H9 (cell line): ENCODE results near the gene TUG1. TPM values are rescaled to one million over a fixed set of nuclear protein-coding genes. Genes with fewer than 3 reads are reported as not detected.

Experiments used
- DNase-seq: peaks from one replicate; pipeline ENCODE4 v3.0.0-alpha.2; 2017
- H2AFZ ChIP-seq: one replicate; pipeline ENCODE4 v1.6.1; 2013; ENCODE audit warnings: mild to moderate bottlenecking, low read length, control low read depth, moderate library complexity
- H2AK5ac ChIP-seq: 2 replicates; pipeline ENCODE4 v1.6.1; 2013; ENCODE audit warnings: low read length, control low read depth, mixed read lengths; ENCODE audit not compliant: insufficient read length
- H2BK120ac ChIP-seq: one replicate; pipeline ENCODE4 v1.6.1; 2013; ENCODE audit warnings: low read depth, mild to moderate bottlenecking, low read length, control low read depth, inconsistent platforms; ENCODE audit not compliant: poor library complexity, severe bottlenecking
- H2BK12ac ChIP-seq: 2 replicates; pipeline ENCODE4 v1.6.1; 2013; ENCODE audit warnings: low read length, control low read depth, mixed read lengths, low read depth; ENCODE audit not compliant: insufficient read length
- H2BK15ac ChIP-seq: 2 replicates; pipeline ENCODE4 v1.6.1; 2013; ENCODE audit warnings: low read depth, low read length, control low read depth
- H2BK20ac ChIP-seq: one replicate; pipeline ENCODE4 v1.6.1; 2013; ENCODE audit warnings: low read depth, mild to moderate bottlenecking, low read length, control low read depth, inconsistent platforms; ENCODE audit not compliant: poor library complexity, severe bottlenecking
- H2BK5ac ChIP-seq: 2 replicates; pipeline ENCODE4 v1.6.1; 2013; ENCODE audit warnings: low read length, control low read depth, mixed read lengths; ENCODE audit not compliant: insufficient read length
- H3K14ac ChIP-seq: 2 replicates; pipeline ENCODE4 v1.6.1; 2013; ENCODE audit warnings: low read length, control low read depth; ENCODE audit not compliant: insufficient read depth
- H3K18ac ChIP-seq: 2 replicates; pipeline ENCODE4 v1.6.1; 2013; ENCODE audit warnings: low read depth, mild to moderate bottlenecking, mixed read lengths, low read length, control low read depth; ENCODE audit not compliant: insufficient read length
- H3K23ac ChIP-seq: 2 replicates; pipeline ENCODE4 v1.6.1; 2013; ENCODE audit warnings: low read length, control low read depth, mixed read lengths, low read depth; ENCODE audit not compliant: insufficient read length
- H3K23me2 ChIP-seq: 2 replicates; pipeline ENCODE4 v1.6.1; 2013; ENCODE audit warnings: low read depth, mild to moderate bottlenecking, mixed read lengths, low read length, control low read depth; ENCODE audit not compliant: insufficient read length, poor library complexity, severe bottlenecking
- H3K27ac ChIP-seq: 2 replicates; pipeline ENCODE4 v1.5.1; 2013; ENCODE audit warnings: low read length, control low read depth, mixed read lengths, low read depth; ENCODE audit not compliant: insufficient read length
- H3K27me3 ChIP-seq: 2 replicates; pipeline ENCODE4 v1.6.1; 2013; ENCODE audit warnings: low read length, control low read depth, inconsistent platforms; ENCODE audit not compliant: insufficient read depth
- H3K4ac ChIP-seq: 2 replicates; pipeline ENCODE4 v1.6.1; 2013; ENCODE audit warnings: low read depth, mild to moderate bottlenecking, control low read depth, inconsistent platforms, low read length, moderate library complexity
- H3K4me1 ChIP-seq: 2 replicates; pipeline ENCODE4 v1.6.1; 2013; ENCODE audit warnings: low read length, control low read depth, inconsistent platforms; ENCODE audit not compliant: insufficient read depth
- H3K4me2 ChIP-seq: 2 replicates; pipeline ENCODE4 v1.6.1; 2013; ENCODE audit warnings: low read length, control low read depth, mixed read lengths; ENCODE audit not compliant: insufficient read length, insufficient read depth
- H3K56ac ChIP-seq: 2 replicates; pipeline ENCODE4 v1.6.1; 2013; ENCODE audit warnings: low read depth, mild to moderate bottlenecking, mixed read lengths, low read length, control low read depth; ENCODE audit not compliant: insufficient read length
- H3K79me1 ChIP-seq: 2 replicates; pipeline ENCODE4 v1.6.1; 2013; ENCODE audit warnings: low read depth, mild to moderate bottlenecking, moderate library complexity, low read length, control low read depth, inconsistent platforms; ENCODE audit not compliant: insufficient read depth, poor library complexity, severe bottlenecking
- H3K79me2 ChIP-seq: 2 replicates; pipeline ENCODE4 v1.6.1; 2013; ENCODE audit warnings: low read length, control low read depth, inconsistent platforms; ENCODE audit not compliant: insufficient read depth
- H3K9ac ChIP-seq: 2 replicates; pipeline ENCODE4 v1.6.1; 2013; ENCODE audit warnings: low read length, control low read depth, mixed read lengths; ENCODE audit not compliant: insufficient read length; ENCODE audit errors: extremely low read depth
- H3K9me3 ChIP-seq: one replicate; pipeline ENCODE4 v1.6.1; 2013; ENCODE audit warnings: low read depth, low read length, inconsistent platforms; ENCODE audit not compliant: control insufficient read depth
- H3T11ph ChIP-seq: one replicate; pipeline ENCODE4 v1.6.1; 2013; ENCODE audit warnings: mild to moderate bottlenecking, low read length, control low read depth, inconsistent platforms
- H4K20me1 ChIP-seq: one replicate; pipeline ENCODE4 v1.6.1; 2013; ENCODE audit not compliant: control insufficient read depth, insufficient read length, insufficient read depth
- H4K5ac ChIP-seq: 2 replicates; pipeline ENCODE4 v1.6.1; 2013; ENCODE audit warnings: low read depth, mild to moderate bottlenecking, mixed read lengths, low read length, control low read depth; ENCODE audit not compliant: insufficient read length
- H4K8ac ChIP-seq: replicated peaks from 2 replicates; pipeline ENCODE4 v1.6.1; 2013; ENCODE audit warnings: low read length, control low read depth, mixed read lengths, low read depth; ENCODE audit not compliant: insufficient read length
- H4K91ac ChIP-seq: 2 replicates; pipeline ENCODE4 v1.6.1; 2013; ENCODE audit warnings: low read depth, mild to moderate bottlenecking, moderate library complexity, mixed read lengths, low read length, control low read depth; ENCODE audit not compliant: insufficient read length
- H3K27ac Mint-ChIP-seq, 3 experiments: 2 replicates in 2 of 3; 3 replicates in 1 of 3; pipeline ENCODE4 v1.8.0; 2020 to 2021; ENCODE audit warnings: mixed read lengths in 3 of 3, mild to moderate bottlenecking in 1 of 3, moderate library complexity in 1 of 3
- H3K27me3 Mint-ChIP-seq: 2 replicates; pipeline ENCODE4 v1.8.0; 2021; ENCODE audit warnings: low read depth, mild to moderate bottlenecking, moderate library complexity, mixed read lengths
- H3K36me3 Mint-ChIP-seq, 3 experiments: 2 replicates in 2 of 3; 3 replicates in 1 of 3; pipeline ENCODE4 v1.8.0; 2020 to 2021; ENCODE audit warnings: low read depth in 3 of 3, mixed read lengths in 3 of 3; ENCODE audit not compliant: insufficient read depth in 1 of 3
- H3K4me1 Mint-ChIP-seq, 2 experiments: 2 replicates each; pipeline ENCODE4 v1.8.0; 2020; ENCODE audit warnings: mixed read lengths in 2 of 2
- H3K4me3 Mint-ChIP-seq, 2 experiments: 2 replicates in 1 of 2; 3 replicates in 1 of 2; pipeline ENCODE4 v1.8.0; 2020 to 2021; ENCODE audit warnings: mild to moderate bottlenecking in 2 of 2, mixed read lengths in 2 of 2, moderate library complexity in 1 of 2
- H3K9me3 Mint-ChIP-seq, 2 experiments: 2 replicates in 1 of 2; 3 replicates in 1 of 2; pipeline ENCODE4 v1.8.0; 2020; ENCODE audit warnings: mild to moderate bottlenecking in 2 of 2, mixed read lengths in 2 of 2, moderate library complexity in 1 of 2
- WGBS: extraction: QIAGEN DNeasy Blood & Tissue Kit; methylation state at CpG from one replicate; pipeline ENCODE4 v1.1.7; 2013; ENCODE audit warnings: missing lambda C conversion rate, low lambda C conversion rate, mixed read lengths; ENCODE audit not compliant: insufficient read length; ENCODE audit errors: extremely low coverage; 5-methylcytosine and 5-hydroxymethylcytosine counted together
- long read RNA-seq: library from polyadenylated mRNA; unstranded; transcript quantifications from one replicate; pipeline ENCODE4 v2.0.0, GENCODE V29; 2020
- total RNA-seq: library from RNA; stranded (reverse); gene quantifications from 2 replicates; pipeline ENCODE4 v1.2.1, GENCODE V29; 2021
- TF ChIP-seq, protein P1 (sequence below): fragments of 200-600 bp; sonication (generic); conservative IDR thresholded peaks from 3 replicates; pipeline ENCODE4 v1.8.0; 2021; ENCODE audit warnings: antibody characterized with exemption, mild to moderate bottlenecking

Gene TUG1
- total RNA-seq: 95.5 and 99.6 TPM in 2 replicates
- long read RNA-seq, full-length matches to known transcripts: 26 of 79 reads
- long read RNA-seq, partial matches to known transcripts: 0 of 79 reads
- long read RNA-seq, other reads (novel, unspliced or antisense): 53 of 79 reads

GRCh38 chr22:30968924-30969531 is at the start of gene TUG1:
Gene TUG1 (plus strand): TSS chr22:30969265.
- Mint-ChIP-seq H3K4me3 (peak within 1 kb of the TSS; percentile 87 to 92), H3K27me3 (peaks cover 8% of the 10 kb centered on the region), H3K27ac (peak within 1 kb of the TSS; percentile 90 to 98 (median 97); a peak in 6 of 7 replicates), H3K4me1 (peaks cover 34 to 54% of the 10 kb centered on the region in 2 experiments), H3K36me3 (peaks cover 59 to 67% (median 65%) of the 10 kb centered on the region in 3 experiments), H3K9me3 (peaks cover 36 to 47% of the 10 kb centered on the region in 2 experiments)
- no peak within 1 kb of the TSS for H3K56ac ChIP-seq
- H3T11ph ChIP-seq: peak within 1 kb of the TSS; percentile 12
- no peak within 1 kb of the TSS for H2AFZ ChIP-seq
- H3K27ac ChIP-seq: peak within 1 kb of the TSS; percentile 18
- H4K20me1 ChIP-seq: no peaks in the 10 kb centered on the region
- no peak within 1 kb of the TSS for H4K8ac ChIP-seq
- no peak within 1 kb of the TSS for H2BK12ac ChIP-seq
- H3K27me3 ChIP-seq: no peaks in the 10 kb centered on the region
- TF ChIP-seq, protein P1, sequence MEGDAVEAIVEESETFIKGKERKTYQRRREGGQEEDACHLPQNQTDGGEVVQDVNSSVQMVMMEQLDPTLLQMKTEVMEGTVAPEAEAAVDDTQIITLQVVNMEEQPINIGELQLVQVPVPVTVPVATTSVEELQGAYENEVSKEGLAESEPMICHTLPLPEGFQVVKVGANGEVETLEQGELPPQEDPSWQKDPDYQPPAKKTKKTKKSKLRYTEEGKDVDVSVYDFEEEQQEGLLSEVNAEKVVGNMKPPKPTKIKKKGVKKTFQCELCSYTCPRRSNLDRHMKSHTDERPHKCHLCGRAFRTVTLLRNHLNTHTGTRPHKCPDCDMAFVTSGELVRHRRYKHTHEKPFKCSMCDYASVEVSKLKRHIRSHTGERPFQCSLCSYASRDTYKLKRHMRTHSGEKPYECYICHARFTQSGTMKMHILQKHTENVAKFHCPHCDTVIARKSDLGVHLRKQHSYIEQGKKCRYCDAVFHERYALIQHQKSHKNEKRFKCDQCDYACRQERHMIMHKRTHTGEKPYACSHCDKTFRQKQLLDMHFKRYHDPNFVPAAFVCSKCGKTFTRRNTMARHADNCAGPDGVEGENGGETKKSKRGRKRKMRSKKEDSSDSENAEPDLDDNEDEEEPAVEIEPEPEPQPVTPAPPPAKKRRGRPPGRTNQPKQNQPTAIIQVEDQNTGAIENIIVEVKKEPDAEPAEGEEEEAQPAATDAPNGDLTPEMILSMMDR: no peak
- H2BK20ac ChIP-seq: no peak within 1 kb of the TSS
- H3K79me2 ChIP-seq: peaks cover 42% of the 10 kb centered on the region
- no peak within 1 kb of the TSS for H2AK5ac ChIP-seq
- no peaks in the 10 kb centered on the region for H3K4me1 ChIP-seq
- H3K14ac ChIP-seq: peak within 1 kb of the TSS; percentile 99
- H2BK15ac ChIP-seq: no peak within 1 kb of the TSS
- H3K18ac ChIP-seq: peak within 1 kb of the TSS; percentile 99
- H3K9me3 ChIP-seq: no peaks in the 10 kb centered on the region
- H3K79me1 ChIP-seq: no peaks in the 10 kb centered on the region
- H3K4me2 ChIP-seq: peak within 1 kb of the TSS; percentile 90
- H3K23ac ChIP-seq: no peak within 1 kb of the TSS
- no peak within 1 kb of the TSS for H4K91ac ChIP-seq
- no peak within 1 kb of the TSS for H2BK120ac ChIP-seq
- H3K4ac ChIP-seq: no peak within 1 kb of the TSS; the same call in 1 of the 2 replicates
- H3K9ac ChIP-seq: peak within 1 kb of the TSS; percentile 92
- no peak within 1 kb of the TSS for H4K5ac ChIP-seq
- H2BK5ac ChIP-seq: no peak within 1 kb of the TSS
- peak; percentile 99 for DNase-seq
- peaks cover 4% of the 10 kb centered on the region for H3K23me2 ChIP-seq
- no CpG with 5 or more reads among the region's 67 CpGs for WGBS
